ENCODE measurements around the gene ZER1. TPM values are rescaled to one million over a fixed set of nuclear protein-coding genes. Genes with fewer than 3 reads are reported as not detected.
"Not testable (repeated sequence)": the region's sequence is repeated elsewhere in the genome, so short reads cannot be mapped to it uniquely, and the experiment has no call there.

Gene ZER1
- total RNA-seq, 1 donor from 2014 or later, result 24.2 TPM

DNA sequence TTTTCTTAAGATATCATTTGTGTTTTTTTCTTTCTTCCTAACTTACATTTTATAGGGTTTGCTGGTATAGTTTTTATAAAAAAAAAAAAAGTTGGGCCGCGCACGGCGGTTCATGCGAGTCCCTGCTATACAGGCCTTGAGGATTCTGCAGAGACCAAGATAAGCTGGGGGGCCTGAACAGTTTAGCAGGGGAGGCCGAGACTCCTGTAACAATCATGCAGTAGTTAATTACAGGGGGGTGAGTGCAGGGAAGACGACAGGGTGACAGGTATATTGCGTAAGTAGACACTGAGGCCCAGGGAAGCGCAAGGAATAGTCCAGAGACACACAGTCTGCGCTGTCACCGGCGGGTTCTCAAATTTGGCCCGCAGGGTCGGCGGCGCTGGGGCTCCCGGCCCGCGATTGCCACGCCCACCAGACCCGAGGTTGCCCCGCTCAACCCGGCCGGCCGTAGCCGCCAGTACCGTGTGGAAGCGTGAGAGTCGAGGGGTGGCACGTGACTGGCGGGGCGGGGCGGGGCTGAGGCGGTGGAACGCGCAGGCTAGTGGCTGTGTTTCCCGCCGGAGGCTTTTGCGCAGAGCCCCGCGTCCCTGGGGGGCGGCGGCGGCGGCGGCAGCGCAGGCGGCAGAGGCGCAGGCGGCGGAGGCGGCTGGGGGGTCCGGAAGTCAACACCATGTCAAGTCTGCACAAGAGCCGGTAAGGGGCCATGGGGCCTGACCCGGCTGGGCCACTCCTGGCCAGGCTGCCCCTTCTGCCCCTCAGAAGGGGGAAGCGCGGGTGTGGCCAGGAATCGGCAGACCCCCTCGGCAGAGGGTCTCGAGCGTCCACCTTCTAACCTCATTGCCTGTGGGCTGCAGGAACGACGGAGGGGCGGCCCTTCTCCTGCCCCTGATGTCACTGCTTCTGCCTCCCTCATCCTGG, 15.2 kb upstream of the ZER1 start, which contains the start of gene TBC1D13:
TBC1D13 (plus strand) TSS at position 573 of the 921 bp plus-strand sequence; CDS start at position 674, 101 bp downstream.
- Histone ChIP-seq H3K36me3 (ENCODE audit: control insufficient read depth, insufficient read depth, low read length) (no peaks in the 10 kb centered on the region), H3K27me3 (ENCODE audit: control insufficient read depth, insufficient read depth, low read length) (no peaks in the 10 kb centered on the region), H3K4me3 (ENCODE audit: low read depth, low read length) (peak within 1 kb of the TSS; percentile 98)
- TF ChIP-seq, protein P1, sequence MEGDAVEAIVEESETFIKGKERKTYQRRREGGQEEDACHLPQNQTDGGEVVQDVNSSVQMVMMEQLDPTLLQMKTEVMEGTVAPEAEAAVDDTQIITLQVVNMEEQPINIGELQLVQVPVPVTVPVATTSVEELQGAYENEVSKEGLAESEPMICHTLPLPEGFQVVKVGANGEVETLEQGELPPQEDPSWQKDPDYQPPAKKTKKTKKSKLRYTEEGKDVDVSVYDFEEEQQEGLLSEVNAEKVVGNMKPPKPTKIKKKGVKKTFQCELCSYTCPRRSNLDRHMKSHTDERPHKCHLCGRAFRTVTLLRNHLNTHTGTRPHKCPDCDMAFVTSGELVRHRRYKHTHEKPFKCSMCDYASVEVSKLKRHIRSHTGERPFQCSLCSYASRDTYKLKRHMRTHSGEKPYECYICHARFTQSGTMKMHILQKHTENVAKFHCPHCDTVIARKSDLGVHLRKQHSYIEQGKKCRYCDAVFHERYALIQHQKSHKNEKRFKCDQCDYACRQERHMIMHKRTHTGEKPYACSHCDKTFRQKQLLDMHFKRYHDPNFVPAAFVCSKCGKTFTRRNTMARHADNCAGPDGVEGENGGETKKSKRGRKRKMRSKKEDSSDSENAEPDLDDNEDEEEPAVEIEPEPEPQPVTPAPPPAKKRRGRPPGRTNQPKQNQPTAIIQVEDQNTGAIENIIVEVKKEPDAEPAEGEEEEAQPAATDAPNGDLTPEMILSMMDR (IDR thresholded peaks at IDR 0.05; ENCODE audit: insufficient read depth, low read length, poor library complexity, severe bottlenecking), result no peak
- DNase-seq (ENCODE audit: low read depth), result no peak

DNA sequence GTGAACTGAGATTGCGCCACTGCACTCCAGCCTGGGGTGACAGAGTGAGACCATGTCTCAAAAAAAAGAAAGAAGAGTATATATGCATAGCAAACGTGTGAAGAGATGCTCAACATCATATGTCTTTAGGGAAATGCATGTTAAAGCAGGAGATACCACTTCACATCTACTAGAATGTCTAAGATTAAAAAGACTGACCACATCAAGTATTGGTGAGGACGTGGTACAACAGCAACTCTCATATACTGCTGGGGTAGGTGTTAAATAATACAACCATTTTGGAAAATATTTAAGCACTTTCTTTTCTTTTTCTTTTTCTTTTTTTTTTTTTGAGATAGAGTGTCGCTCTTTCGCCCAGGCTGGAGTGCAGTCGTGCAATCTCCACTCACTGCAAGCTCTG, 13.7 kb upstream of the ZER1 start:
- no peak for DNase-seq (ENCODE audit: low read depth)
- H3K27me3 ChIP-seq (ENCODE audit: control insufficient read depth, insufficient read depth, low read length), result no peaks in the 10 kb centered on the region

DNA sequence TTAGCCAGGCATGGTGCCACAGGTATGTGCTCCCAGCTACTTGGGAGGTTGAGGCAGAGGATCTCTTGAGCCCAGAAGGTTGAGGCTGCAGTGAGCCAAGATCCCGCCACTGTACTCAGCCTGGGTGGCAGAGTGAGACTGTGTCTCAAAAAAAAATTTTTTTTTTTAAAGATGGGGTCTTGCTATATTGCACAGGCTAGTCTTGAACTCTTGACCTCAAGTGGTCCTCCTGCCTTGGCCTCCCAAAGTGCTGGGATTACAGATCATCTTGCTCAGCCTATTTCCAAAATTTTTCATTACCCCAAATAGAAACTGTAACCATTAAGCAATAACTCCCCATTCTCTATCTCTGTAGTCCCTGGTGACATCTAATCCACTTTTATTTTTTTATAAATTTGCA, 10.9 kb upstream of the ZER1 start:
- H3K27me3 ChIP-seq (ENCODE audit: control insufficient read depth, insufficient read depth, low read length), result no peaks in the 10 kb centered on the region

More for the DNA sequence above, 13.7 kb upstream of the ZER1 start:
- Histone ChIP-seq H3K4me3 (ENCODE audit: low read depth, low read length) (no peak overlapping the region), H3K36me3 (ENCODE audit: control insufficient read depth, insufficient read depth, low read length) (no peaks in the 10 kb centered on the region)
- TF ChIP-seq, protein P1 (IDR thresholded peaks at IDR 0.05; ENCODE audit: insufficient read depth, low read length, poor library complexity, severe bottlenecking), result no peak

DNA sequence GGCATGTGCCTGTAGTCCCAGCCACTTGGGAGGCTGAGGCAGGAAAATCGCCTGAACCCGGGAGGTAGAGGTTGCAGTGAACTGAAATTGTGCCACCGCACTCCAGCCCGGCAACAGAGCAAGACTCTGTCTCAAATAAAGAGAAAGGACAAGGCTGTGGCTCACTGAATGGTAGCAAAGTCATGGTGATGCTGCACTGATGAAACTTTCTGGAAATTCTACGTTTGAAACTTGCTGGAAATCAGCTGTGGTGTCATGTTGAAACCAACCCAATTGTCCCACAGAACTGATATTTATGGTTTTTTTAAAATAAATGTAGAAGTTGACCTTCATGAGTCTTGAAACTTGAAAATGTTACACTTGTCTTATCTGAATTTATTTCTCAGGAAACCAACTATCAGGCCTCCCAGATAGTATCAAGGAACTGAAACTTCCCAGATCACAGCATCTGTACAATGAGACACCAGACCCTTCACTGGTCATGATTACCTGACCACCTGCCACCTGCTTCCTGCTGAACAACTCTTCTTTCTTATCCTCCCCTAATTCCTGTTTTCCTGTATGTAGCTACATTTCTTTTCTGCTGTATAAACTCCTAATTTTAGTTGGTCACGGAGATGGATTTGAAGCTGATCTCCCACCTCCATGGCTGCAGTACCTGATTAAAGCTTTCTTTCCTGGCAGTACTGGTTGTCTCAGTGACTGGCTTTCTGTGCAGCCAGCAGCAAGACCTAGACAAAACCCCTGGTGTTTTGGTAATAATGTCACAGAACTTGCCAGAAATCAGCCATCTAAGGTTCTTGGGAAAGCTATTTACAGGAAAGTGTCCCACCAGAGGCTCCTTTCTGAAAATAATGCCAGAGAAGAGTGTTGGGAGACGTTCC, 9.7 kb upstream of the ZER1 start:
- Histone ChIP-seq H3K27me3 (ENCODE audit: control insufficient read depth, insufficient read depth, low read length) (no peaks in the 10 kb centered on the region), H3K36me3 (ENCODE audit: control insufficient read depth, insufficient read depth, low read length) (no peaks in the 10 kb centered on the region), H3K4me3 (ENCODE audit: low read depth, low read length) (no peak overlapping the region)
- TF ChIP-seq, protein P1 (IDR thresholded peaks at IDR 0.05; ENCODE audit: insufficient read depth, low read length, poor library complexity, severe bottlenecking), result no peak
- no peak for DNase-seq (ENCODE audit: low read depth)

More for the DNA sequence above, 10.9 kb upstream of the ZER1 start:
- TF ChIP-seq, protein P1 (IDR thresholded peaks at IDR 0.05; ENCODE audit: insufficient read depth, low read length, poor library complexity, severe bottlenecking), result no peak
- no peak for DNase-seq (ENCODE audit: low read depth)
- no peak overlapping the region for H3K4me3 ChIP-seq (ENCODE audit: low read depth, low read length)
- no peaks in the 10 kb centered on the region for H3K36me3 ChIP-seq (ENCODE audit: control insufficient read depth, insufficient read depth, low read length)

DNA sequence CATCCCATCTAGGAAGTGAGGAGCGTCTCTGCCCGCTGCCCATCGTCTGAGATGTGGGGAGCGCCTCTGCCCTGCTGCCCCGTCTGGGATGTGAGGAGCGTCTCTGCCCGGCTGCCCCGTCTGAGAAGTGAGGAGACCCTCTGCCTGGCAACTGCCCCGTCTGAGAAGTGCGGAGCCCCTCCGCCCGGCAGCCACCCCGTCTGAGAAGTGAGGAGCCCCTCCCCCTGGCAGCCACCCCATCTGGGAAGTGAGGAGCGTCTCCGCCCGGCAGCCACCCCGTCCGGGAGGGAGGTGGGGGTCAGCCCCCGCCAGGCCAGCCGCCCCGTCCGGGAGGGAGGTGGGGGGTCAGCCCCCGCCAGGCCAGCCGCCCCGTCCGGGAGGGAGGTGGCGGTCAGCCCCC, 8.4 kb upstream of the ZER1 start:
- not testable (repeated sequence) for H3K4me3 ChIP-seq (ENCODE audit: low read depth, low read length); DNase-seq (ENCODE audit: low read depth); H3K36me3 ChIP-seq (ENCODE audit: control insufficient read depth, insufficient read depth, low read length); H3K27me3 ChIP-seq (ENCODE audit: control insufficient read depth, insufficient read depth, low read length)

DNA sequence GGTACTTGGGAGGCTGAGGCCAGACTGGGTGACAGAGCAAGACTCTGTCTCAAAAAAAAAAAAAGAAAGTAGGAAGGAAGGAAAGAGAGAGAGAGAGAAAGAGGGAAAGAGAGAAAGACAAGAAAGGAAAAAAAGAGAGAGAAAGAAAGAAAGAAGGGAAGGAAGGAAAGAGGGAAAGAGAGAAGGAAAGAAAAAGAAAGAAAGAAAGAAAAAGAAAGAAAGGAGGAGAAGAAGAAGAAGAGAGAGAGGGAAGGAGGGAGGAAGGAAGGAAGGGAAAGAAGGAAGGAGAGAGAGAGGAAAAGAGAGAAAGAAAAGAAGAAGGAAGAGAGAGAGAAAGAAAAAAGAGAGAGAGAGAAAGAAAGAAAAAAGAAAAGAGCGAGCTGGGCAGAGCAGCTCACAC, 3.1 kb upstream of the ZER1 start:
- TF ChIP-seq, protein P1 (IDR thresholded peaks at IDR 0.05; ENCODE audit: insufficient read depth, low read length, poor library complexity, severe bottlenecking), result no peak
- no peaks in the 10 kb centered on the region for H3K27me3 ChIP-seq (ENCODE audit: control insufficient read depth, insufficient read depth, low read length)
- H3K4me3 ChIP-seq (ENCODE audit: low read depth, low read length), result no peak overlapping the region
- H3K36me3 ChIP-seq (ENCODE audit: control insufficient read depth, insufficient read depth, low read length), result no peaks in the 10 kb centered on the region
- no peak for DNase-seq (ENCODE audit: low read depth)
